B cell (primary cell): ENCODE measurements around the gene EFHD2.

Source experiments
- EZH2 ChIP-seq: IDR thresholded peaks from 2 replicates; pipeline ENCODE4 v1.6.1; 2012; ENCODE audit warnings: borderline replicate concordance, low read depth, mild to moderate bottlenecking, moderate library complexity, low read length; ENCODE audit not compliant: insufficient read depth, poor library complexity, severe bottlenecking
- TF ChIP-seq, protein P1 (sequence below): fragments of 200-600 bp; IDR thresholded peaks from one replicate; pipeline ENCODE4 v1.8.0; 2022; ENCODE audit warnings: antibody characterized with exemption, mild to moderate bottlenecking

DNA sequence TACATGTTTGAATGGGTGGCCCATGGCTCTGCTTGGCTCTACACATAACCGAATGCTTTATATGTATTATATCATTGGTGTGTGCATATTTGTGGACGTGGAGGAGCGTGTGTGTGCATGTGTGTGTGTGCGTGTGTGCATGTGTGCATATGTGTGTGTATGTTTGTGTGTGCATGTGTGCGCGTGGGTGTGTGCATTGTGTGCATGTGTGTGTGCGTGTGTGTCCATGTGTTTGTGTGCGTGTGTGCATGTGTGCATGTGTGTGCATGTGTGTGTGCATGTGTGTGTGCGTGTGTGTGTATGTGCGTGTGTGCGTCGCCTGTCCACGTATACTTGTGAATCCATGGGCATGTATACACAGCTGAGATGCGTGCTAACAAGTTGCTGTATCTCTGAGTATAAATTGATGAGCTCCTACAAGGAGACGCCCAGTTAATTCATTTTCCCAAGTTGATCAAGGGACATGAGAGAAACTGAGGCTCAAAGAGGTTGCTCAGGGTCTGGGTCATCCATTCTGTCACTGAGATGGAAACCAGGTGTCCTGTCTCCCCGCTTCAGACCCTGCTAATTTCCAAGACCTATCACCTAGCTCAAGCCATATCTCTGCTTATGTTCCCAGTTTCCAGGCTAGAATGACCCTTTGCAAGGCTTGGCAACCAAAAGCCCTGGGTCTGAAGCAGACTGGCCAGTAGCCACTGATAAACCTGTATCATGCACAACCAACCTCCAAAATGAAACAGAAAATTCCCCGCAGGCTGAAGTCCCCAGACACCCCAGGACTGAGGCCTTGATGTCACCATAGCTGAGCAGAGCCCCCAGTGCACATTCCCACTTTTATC is 25.8 kb downstream of the EFHD2 start:
- TF ChIP-seq, protein P1, sequence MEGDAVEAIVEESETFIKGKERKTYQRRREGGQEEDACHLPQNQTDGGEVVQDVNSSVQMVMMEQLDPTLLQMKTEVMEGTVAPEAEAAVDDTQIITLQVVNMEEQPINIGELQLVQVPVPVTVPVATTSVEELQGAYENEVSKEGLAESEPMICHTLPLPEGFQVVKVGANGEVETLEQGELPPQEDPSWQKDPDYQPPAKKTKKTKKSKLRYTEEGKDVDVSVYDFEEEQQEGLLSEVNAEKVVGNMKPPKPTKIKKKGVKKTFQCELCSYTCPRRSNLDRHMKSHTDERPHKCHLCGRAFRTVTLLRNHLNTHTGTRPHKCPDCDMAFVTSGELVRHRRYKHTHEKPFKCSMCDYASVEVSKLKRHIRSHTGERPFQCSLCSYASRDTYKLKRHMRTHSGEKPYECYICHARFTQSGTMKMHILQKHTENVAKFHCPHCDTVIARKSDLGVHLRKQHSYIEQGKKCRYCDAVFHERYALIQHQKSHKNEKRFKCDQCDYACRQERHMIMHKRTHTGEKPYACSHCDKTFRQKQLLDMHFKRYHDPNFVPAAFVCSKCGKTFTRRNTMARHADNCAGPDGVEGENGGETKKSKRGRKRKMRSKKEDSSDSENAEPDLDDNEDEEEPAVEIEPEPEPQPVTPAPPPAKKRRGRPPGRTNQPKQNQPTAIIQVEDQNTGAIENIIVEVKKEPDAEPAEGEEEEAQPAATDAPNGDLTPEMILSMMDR: no peak
- no peak for TF ChIP-seq EZH2
